GM12874 (cell line): ENCODE data around the gene SLCO2A1.

Experiments
- CTCF ChIP-seq: IDR thresholded peaks from 2 replicates; pipeline ENCODE4 v1.5.1; 2011; ENCODE audit warnings: low read depth, mild to moderate bottlenecking, control low read depth, low read length, moderate library complexity; ENCODE audit not compliant: insufficient read depth

The SLCO2A1 gene

GRCh38 chr3:133884887-133885711 lies 144.6 kb downstream of the SLCO2A1 start:
- no peak for TF ChIP-seq CTCF

GRCh38 chr3:133884054-133884886 lies 145.5 kb downstream of the SLCO2A1 start:
- no peak for TF ChIP-seq CTCF

- no peak for TF ChIP-seq CTCF
Observed at GRCh38 chr3:133883641-133884040, 146.1 kb downstream of the SLCO2A1 start.

DNA sequence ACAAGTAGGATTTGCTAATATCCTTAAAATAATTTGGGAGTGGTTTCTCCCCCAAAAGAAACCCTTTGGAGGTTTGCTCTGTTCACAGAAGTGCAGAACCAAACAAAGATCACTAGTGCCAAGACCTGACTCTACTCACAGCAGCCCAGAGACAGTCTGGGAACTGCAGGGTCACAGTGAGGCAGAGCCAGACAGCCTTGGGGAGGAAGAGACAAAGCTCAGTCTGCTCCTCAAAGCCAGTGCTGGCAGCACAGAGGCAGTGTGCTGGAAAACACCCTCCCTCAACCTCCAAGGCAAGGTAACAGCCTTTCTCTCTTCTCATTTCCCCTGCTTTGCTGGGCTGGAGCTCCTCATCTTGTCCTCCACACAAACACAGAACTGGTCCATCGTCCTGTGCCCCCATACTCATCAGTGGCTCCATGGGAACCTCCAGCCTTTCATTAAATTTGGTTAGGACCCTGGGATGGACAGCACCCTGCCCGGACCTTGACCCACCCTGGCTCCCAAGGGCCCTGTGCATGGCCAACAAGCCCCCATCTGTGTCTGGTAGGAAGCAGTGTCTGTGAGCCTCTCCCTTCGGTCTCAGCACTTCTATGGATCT lies 146.6 kb downstream of the SLCO2A1 start:
- TF ChIP-seq CTCF: no peak

GRCh38 chr3:133881939-133882825 lies 147.5 kb downstream of the SLCO2A1 start:
- no peak for TF ChIP-seq CTCF

- TF ChIP-seq CTCF: no peak
Observed at GRCh38 chr3:133881492-133881891, 148.2 kb downstream of the SLCO2A1 start.
